NK-92 (cell line): ENCODE measurements around the gene ENG.

Experiments used
- DNase-seq: peaks from one replicate; lab custom pipeline; 2025; ENCODE audit not compliant: unreplicated experiment; lab: John Stamatoyannopoulos, UW

Gene ENG

DNA sequence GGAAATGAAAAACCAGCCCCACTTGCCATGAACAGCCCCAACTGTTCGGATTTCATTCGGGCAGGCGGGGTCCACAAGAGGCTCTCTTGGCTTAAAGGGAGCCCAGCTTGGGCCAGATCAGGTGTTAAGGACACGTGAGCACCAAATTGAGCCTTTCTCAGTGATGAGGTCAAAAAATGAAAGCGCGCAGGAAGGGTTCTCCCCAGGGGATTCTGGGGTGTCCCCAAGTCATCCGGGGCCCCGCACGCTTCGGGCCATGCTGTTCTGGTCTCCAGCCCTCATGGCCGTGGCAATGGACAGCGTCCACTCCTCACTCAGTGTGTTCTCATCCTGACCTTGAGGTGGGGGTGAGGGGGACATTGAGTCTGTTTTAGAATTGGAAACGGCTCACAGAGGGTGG, 12.1 kb upstream of the ENG start:
- DNase-seq: no peak

DNA sequence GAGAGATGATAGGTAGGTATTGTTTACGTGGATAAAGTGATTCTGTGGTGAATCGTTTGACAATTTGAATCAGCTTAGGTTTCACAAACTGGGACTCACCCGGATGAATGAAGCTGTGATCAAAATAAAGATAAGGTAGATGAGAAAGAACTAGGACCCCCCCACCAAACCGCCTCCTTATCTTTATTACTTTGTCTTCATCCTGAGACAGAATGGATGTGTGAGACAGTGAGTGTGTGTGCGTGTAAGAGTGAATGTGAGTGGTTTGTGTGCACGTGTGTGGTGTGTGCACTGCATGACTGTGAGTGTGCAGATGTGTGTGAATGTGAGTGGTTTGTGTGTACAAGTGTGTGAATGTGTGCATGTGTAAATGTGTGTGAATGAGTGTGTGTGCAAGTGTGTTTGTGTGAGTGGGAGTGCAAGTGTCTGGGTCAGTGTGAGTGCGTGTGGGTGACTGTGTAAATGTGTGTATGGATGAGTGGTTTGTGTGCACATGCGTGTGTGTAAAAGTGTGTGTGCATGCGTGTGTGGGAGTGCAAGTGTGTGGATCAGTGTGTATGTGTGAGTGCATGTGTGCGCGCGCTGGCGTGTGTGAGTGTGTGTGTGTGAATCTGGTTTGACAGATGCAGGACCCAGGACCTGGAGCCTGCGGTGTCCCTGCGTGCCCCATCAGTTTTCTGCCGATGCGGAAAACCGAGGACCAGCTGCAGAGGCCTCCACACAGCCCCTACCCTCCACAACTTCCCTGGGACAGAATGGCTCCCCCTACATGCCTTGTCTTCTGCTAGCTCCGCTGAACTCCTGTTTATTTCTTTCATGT, 11.4 kb upstream of the ENG start:
- no peak for DNase-seq

GRCh38 chr9:127863191-127863621, 8.7 kb upstream of the ENG start:
- no peak for DNase-seq

- no peak for DNase-seq
Measured at GRCh38 chr9:127862075-127863011, 7.9 kb upstream of the ENG start.

DNA sequence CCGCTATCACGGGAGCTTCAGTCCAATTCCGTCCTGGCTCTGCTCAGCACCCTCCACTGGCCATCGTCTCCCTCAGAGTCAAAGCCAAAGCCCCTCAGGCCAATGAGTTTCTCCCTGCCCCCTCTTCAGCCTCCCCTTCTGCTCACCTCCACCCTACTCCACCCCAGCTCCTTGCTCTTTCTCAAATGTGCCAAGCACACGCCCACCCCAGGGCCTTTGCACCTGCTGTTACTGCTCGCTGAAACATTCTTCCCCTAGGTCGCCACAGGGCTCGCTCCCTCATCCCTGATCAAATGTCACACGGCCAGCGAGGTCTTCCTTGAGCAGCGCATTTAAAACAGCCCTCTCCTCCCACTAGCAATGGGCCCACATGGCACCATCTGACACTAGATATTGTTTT, 6.3 kb upstream of the ENG start:
- no peak for DNase-seq

DNA sequence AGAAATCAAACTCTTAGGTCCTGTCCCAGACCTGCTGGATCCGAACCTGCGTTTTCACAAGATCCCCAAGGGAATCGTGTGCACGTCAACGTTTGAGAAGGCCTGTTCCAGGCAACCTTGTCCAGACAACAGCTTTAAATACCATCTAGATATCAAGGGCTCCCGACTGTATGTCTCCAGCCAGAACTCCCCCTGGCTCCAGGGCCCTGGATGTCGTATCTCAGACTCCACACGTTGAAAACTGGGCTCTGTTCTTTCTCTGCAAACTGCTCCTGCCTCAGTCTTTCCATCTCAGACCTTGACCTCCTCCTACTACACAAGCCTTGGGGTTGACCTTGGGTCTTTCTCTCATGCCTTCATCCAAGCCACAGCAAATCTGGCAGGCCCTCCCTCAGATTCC, 5.8 kb upstream of the ENG start:
- DNase-seq: no peak

- DNase-seq: no peak
Measured at GRCh38 chr9:127858041-127858512, 3.6 kb upstream of the ENG start.

- DNase-seq: no peak
Measured at GRCh38 chr9:127857278-127857677, 2.8 kb upstream of the ENG start.

DNA sequence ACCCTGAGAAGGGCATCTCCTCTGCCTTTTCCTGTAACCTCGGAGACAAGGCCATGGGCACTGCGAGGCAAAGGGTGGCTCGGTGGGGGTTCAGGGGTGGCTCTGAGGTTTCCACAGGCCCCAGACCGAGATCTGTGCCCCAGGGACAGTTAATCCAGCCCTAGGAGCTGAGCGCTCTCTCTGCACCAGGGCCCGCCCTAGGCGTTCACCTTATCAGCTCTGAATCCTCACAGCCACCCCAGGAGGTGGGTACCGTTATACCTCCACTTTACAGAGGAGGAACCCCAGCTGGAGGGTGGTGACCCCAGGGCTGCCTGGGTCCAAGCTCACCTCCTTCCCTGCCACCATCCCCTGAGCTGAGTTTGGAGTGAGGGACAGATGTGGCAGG, 2.3 kb upstream of the ENG start:
- DNase-seq: no peak

GRCh38 chr9:127856094-127856728, 1.8 kb upstream of the ENG start:
- DNase-seq: no peak

DNA sequence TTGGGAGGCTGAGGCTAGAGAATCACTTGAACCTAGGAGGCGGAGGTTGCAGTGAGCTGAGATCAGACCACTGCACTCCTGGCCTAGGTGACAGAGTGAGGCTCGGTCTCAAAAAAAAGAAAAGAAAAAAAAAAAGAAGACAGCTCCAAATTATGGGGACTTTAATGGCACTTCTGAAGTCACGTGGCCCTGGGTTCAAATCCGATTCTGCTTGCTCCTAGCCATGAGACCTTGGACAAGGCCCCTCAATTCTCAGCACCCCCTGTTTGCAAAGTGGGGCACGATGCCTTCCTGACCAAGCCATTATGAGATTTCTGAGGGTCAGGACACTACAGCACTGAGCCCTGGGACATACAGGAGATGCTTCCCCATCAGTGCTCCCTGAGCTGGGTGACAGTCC, 1.1 kb upstream of the ENG start:
- no peak for DNase-seq

DNA sequence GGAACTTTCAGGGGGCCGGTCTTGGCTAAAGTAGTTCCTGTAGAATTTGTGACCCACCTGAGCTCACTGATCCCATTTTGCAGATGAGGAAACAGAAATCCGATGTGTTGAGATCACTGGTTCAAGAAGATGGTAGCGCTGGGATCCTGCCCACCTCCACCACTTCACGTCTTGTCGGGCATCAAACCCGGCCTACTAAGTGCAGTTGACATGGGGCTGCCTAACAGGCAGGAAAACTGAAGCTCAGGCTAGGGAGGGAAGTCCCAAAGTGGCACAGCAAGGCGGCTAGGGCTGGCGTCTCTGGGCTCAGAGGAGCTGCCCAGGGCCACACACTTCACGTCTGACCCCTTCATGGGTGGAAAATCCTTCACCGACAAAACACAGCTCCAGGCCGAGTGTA, 502 bp upstream of the ENG start:
- no peak for DNase-seq

DNA sequence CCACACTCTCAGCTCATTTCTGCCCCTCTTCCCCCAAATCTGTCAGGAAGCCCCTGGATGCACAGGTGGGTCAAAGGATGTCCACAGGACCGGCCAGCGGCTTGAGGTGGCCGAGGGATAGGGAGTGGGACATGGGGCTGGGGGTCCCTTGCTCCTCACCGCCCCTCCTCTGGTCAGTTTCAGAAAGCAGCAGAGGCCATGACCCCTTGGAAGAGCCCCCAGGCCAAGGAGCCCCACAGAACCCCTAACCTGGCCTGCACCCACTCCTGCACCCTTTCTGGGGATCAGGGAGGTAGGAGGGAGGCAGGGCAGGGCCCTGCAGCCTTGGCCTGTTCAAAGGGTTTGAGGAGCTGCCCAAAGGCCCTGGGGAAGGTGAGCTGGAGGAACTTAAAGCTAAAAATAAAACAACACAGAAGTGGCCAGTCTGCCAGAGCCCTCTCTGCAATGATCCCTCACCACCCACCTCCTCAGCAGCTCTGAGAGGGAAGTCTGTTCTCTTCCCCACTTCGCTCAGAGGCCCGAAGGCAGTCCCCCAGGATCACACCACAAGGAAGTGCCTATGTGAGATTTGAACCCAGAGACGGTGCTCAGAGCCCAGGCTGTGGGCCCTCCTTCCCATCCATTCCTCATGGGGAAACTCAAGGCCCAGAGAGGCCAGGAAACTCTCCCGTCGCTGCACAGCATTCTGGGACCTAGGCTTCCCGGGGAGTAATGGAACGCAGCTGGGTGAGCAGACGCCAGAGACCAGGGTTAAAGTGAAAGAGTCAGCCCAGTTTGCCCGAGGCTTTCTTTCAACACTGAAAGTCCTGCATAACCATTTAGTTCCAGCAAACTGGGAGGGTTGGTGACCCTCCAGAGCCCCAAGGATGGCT, 910 bp downstream of the ENG start:
- DNase-seq: no peak

- no peak for DNase-seq
Measured at GRCh38 chr9:127852829-127853228, 1.6 kb downstream of the ENG start.

DNA sequence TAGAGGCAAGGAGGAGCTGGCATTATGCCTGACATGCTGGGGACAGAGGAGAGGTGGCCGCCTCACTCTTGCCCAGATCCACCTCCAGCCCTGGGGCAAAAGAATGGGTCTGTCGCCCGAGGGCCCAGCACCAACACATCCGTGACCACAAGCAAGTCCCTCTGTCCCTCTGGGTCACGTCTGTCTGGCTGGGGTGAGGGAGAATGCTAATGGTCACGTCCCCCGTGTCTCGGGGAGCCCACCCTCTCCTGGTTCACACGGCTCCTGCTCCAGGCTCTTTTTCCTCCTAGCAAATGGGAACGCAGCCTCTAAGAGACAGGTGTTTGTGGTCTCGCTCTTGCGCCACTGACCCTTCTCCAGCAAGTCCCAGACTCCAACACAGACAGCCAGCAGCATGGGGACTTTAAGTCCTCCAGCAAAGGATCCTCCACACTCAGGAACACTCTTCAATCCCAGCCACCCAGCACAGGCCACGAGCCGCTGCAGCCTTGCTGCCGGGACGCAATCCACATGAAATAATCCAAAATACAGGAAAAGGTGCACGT, 4.1 kb downstream of the ENG start:
- DNase-seq: no peak

DNA sequence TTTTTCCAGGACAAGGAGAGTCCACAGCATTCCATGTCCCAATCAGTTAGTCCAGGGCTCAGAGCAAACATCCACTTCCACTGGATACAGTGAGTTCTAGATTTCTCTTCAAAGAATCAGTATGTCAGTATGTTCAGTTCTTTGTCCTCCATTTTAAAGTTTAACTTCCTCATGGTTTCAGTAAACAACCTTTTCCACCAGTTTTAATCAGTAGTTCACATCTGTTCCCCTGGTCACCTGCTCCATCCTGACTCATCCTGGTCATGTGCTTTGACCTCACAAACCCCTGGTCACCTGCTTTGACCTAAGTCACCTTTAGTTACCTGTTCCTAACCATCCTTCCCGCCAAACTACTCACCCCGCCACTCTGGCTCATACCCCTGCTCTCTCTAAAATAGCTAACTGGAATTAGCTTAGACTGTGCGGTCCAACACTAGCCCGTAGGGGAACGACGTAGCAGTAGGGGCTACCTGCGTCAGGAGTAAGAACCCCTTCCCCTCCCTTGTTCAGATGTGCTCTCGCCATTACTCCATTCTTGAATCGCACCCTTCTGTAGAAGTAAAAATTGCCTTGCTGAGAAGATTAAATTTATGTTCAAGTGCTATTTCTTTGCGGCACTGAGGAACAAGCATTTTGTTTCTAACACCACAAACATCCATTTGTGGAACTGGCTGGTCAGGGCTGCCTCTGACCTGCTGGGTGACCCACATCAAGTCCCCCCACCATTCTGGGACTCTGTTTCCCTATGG, 5.5 kb downstream of the ENG start:
- DNase-seq: no peak

DNA sequence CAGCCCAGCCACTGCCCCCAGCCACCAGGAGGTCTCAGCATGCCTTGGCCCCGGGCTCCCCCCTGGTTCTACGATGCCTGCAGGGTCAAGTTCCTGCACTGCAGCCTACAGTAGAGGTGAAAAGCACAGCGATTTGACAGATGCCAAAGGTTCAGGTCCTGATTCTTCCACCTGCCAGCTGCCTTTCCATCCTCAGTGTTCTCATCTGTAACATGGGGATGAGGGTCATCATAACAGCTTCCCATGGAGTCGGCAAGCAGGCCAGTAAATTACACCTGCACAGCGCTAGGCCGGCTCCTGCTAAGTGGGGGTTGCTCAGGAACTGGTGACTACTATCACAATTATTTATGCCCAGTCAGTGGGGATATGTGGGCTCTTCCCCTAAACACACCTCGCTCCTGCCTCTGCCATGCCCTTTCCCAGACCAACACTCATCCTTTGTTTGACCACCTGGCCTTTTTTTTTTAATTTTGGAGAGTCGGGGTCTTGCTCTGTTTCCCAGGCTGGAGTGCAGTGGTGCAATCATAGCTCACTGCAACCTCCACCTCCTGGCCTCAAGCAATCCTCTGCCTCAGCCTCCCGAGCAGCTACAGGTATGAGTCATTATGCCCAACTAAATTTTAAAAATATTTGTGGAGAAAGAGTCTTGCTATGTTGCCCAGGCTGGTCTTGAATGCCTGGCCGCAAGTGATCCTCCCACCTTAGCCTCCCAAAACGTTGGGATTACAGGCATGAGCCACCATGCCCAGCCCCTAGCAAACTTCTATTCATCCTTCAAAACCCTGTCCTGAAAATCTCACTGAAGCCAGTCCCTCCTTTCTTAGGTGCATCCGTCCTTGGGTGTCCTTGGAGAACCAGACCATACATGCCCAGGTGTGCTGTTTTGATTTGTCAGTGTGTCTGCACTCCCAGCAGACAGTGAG, 6.4 kb downstream of the ENG start:
- DNase-seq: no peak

GRCh38 chr9:127847178-127847510, 7.3 kb downstream of the ENG start:
- DNase-seq: no peak
